ENCODE results near the gene SFT2D3. TPM values are rescaled to one million over a fixed set of nuclear protein-coding genes. Genes with fewer than 3 reads are reported as not detected.

Gene SFT2D3
- total RNA-seq, 1 experiment from 2014 or later: 3.1 TPM

GRCh38 chr2:127712999-127713398, 11.7 kb downstream of the SFT2D3 start (continued):
- TF ChIP-seq, protein P1, sequence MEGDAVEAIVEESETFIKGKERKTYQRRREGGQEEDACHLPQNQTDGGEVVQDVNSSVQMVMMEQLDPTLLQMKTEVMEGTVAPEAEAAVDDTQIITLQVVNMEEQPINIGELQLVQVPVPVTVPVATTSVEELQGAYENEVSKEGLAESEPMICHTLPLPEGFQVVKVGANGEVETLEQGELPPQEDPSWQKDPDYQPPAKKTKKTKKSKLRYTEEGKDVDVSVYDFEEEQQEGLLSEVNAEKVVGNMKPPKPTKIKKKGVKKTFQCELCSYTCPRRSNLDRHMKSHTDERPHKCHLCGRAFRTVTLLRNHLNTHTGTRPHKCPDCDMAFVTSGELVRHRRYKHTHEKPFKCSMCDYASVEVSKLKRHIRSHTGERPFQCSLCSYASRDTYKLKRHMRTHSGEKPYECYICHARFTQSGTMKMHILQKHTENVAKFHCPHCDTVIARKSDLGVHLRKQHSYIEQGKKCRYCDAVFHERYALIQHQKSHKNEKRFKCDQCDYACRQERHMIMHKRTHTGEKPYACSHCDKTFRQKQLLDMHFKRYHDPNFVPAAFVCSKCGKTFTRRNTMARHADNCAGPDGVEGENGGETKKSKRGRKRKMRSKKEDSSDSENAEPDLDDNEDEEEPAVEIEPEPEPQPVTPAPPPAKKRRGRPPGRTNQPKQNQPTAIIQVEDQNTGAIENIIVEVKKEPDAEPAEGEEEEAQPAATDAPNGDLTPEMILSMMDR (IDR thresholded peaks at IDR 0.05 in 2 of 3, conservative IDR thresholded peaks at IDR 0.05 in 1 of 3; ENCODE audit: borderline replicate concordance in 1 of 3, insufficient read depth in 1 of 3, low read depth in 2 of 3, low read length in 2 of 3): no peak
- TF ChIP-seq SIN3A (IDR thresholded peaks at IDR 0.05; ENCODE audit: low read depth) (no peak), ELF1 (IDR thresholded peaks at IDR 0.05; ENCODE audit: borderline replicate concordance, low read depth) (no peak), CBX3 (IDR thresholded peaks at IDR 0.05; ENCODE audit: low read depth) (no peak), RAD21 (IDR thresholded peaks at IDR 0.05; ENCODE audit: low read depth) (no peak), SRF (IDR thresholded peaks at IDR 0.05; ENCODE audit: low read depth) (no peak), POLR2AphosphoS5 (IDR thresholded peaks at IDR 0.05; ENCODE audit: low read depth, low read length) (no peak), SP1 (IDR thresholded peaks at IDR 0.05; ENCODE audit: low read depth) (no peak), TCF7L2 (IDR thresholded peaks at IDR 0.05; ENCODE audit: borderline replicate concordance, extremely low read depth, insufficient read depth, insufficient read length) (no peak), JUND (IDR thresholded peaks at IDR 0.05) (no peak), CEBPB (IDR thresholded peaks at IDR 0.05; ENCODE audit: low read depth) (no peak)
- TF ChIP-seq, protein P2, sequence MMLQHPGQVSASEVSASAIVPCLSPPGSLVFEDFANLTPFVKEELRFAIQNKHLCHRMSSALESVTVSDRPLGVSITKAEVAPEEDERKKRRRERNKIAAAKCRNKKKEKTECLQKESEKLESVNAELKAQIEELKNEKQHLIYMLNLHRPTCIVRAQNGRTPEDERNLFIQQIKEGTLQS (IDR thresholded peaks at IDR 0.05): no peak

- ChIA-PET CTCF (no interaction called here), RAD21 (ENCODE audit: low non-redundant PET in 1 of 2, low total read pairs in 2 of 2, uncharacterized antibody in 2 of 2, unreplicated experiment in 2 of 2) (no interaction called here), POLR2A (no interaction called here)
- no peak for DNase-seq (ENCODE audit: low read depth, low spot score)
- no TSS peak for BruUV-seq (replicated peaks)
- no peak overlapping the region for H2AFZ ChIP-seq (ENCODE audit: low read depth, low read length, poor library complexity, severe bottlenecking)
- no peaks in the 10 kb centered on the region for H3K9me2 ChIP-seq (ENCODE audit: insufficient read depth)
- TF ChIP-seq SIN3A (IDR thresholded peaks at IDR 0.05; ENCODE audit: low read depth): no peak
- TF ChIP-seq CEBPB (IDR thresholded peaks at IDR 0.05; ENCODE audit: low read depth): no peak
- TF ChIP-seq ZFX (IDR thresholded peaks at IDR 0.05): no peak
- TF ChIP-seq, protein P2 (IDR thresholded peaks at IDR 0.05): no peak
- TF ChIP-seq YY1 (IDR thresholded peaks at IDR 0.05; ENCODE audit: extremely low read depth, insufficient replicate concordance, low read depth, low read length): no peak
- TF ChIP-seq, protein P3, sequence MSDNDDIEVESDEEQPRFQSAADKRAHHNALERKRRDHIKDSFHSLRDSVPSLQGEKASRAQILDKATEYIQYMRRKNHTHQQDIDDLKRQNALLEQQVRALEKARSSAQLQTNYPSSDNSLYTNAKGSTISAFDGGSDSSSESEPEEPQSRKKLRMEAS (IDR thresholded peaks at IDR 0.05): no peak
- no peak for TF ChIP-seq POLR2AphosphoS5 (IDR thresholded peaks at IDR 0.05; ENCODE audit: low read depth, low read length)
- no peak for TF ChIP-seq SRF (IDR thresholded peaks at IDR 0.05; ENCODE audit: low read depth)
- no peak for TF ChIP-seq CBX3 (IDR thresholded peaks at IDR 0.05; ENCODE audit: low read depth)
- no peak for TF ChIP-seq SP1 (IDR thresholded peaks at IDR 0.05; ENCODE audit: low read depth)
- no peak overlapping the region for H3K27ac ChIP-seq (ENCODE audit: low read depth, low read length)
- H3K36me3 ChIP-seq (ENCODE audit: control insufficient read depth in 1 of 2, insufficient read depth in 2 of 2, low read length in 2 of 2): peaks cover 16 to 20% of the 10 kb centered on the region in 2 experiments; a peak in 3 of 4 replicates
- intact Hi-C loops (cut with micrococcal nuclease): no loop called here
- no peaks in the 10 kb centered on the region for H4K20me1 ChIP-seq (ENCODE audit: insufficient read depth)
- no peaks in the 10 kb centered on the region for H3K9me3 ChIP-seq (ENCODE audit: control insufficient read depth in 1 of 2, insufficient read depth in 1 of 2, low read depth in 1 of 2, low read length in 2 of 2)
- H3K79me2 ChIP-seq (ENCODE audit: insufficient read depth, low read length): no peaks in the 10 kb centered on the region
- no peaks in the 10 kb centered on the region for H3K4me1 ChIP-seq (ENCODE audit: control insufficient read depth in 1 of 2, insufficient read depth in 2 of 2, low read length in 2 of 2)
- H3K9ac ChIP-seq (ENCODE audit: low read length): no peak overlapping the region
- no peak overlapping the region for H3K4me2 ChIP-seq (ENCODE audit: low read length)
- ATAC-seq: no peak
- H3K4me3 ChIP-seq (replicated peaks in 1 of 2; ENCODE audit: low read depth in 1 of 2, low read length in 2 of 2): no peak overlapping the region
- H3K27me3 ChIP-seq (ENCODE audit: insufficient read depth, low read length): no peaks in the 10 kb centered on the region
Observed at GRCh38 chr2:127713562-127713961, 12.3 kb downstream of the SFT2D3 start.

Data from HCT116 (cell line).